IPS-15b (cell line): ENCODE results near the gene LONP1.

ENCODE experiments used
- H3K27me3 ChIP-seq: one replicate; pipeline ENCODE4 v1.6.1; 2013; ENCODE audit warnings: low read length; ENCODE audit not compliant: control insufficient read depth, insufficient read depth
- H3K36me3 ChIP-seq: one replicate; pipeline ENCODE4 v1.6.1; 2013; ENCODE audit warnings: low read length; ENCODE audit not compliant: control insufficient read depth, insufficient read depth
- H3K4me1 ChIP-seq: one replicate; pipeline ENCODE4 v1.6.1; 2013; ENCODE audit warnings: mild to moderate bottlenecking, low read length; ENCODE audit not compliant: control insufficient read depth, insufficient read depth
- H3K4me3 ChIP-seq: one replicate; pipeline ENCODE4 v1.5.1; 2013; ENCODE audit warnings: low read depth, low read length
- H3K9ac ChIP-seq: one replicate; pipeline ENCODE4 v1.6.1; 2013; ENCODE audit warnings: low read depth, mild to moderate bottlenecking, low read length
- H3K9me3 ChIP-seq: one replicate; pipeline ENCODE4 v1.6.1; 2013; ENCODE audit warnings: mild to moderate bottlenecking, low read length; ENCODE audit not compliant: control insufficient read depth, insufficient read depth

LONP1 gene

DNA sequence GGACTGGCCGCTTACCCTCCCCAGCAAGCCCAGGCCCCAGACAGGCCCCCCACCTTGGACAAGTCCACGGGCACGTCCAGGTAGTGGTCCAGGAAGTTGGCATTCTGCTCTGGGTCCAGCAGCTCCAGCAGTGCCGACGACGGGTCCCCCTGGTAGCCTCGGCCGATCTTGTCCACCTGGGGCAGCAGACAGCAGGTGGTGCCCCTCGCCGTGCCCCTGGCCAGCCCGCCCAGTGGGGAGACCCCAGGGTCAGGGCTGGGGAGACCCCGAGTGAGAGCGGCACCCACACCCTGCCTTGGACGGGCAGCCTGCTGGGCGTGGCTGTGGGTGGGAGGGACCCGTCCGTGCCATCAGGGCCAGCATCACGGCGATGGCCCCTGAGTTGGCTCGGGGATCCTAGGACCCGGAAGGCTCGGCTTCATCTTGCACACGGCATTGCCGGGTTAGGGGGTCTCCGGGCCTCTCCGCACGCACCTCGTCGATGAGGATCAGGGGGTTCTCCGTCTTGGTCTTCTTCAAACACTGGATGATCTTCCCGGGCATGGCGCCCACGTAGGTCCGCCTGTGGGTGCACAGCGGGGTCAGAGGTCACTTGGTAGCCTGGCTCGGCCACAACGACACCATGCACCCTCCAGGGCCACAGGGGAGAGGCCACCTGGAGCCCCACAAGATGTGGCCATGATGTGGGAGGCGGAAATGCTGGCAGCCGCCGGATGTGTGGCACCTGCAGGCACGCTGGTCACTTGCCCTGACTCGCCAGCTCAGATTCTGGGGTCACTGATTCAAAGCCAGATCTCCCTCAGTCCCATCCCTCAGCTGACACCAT is 23.5 kb downstream of the LONP1 start:
- no peaks in the 10 kb centered on the region for H3K27me3 ChIP-seq
- no peaks in the 10 kb centered on the region for H3K9me3 ChIP-seq
- peaks cover 85% of the 10 kb centered on the region for H3K36me3 ChIP-seq
- no peaks in the 10 kb centered on the region for H3K4me1 ChIP-seq
- no peak overlapping the region for H3K4me3 ChIP-seq
- H3K9ac ChIP-seq = no peak overlapping the region

GRCh38 chr19:5695649-5696195 is 24.2 kb downstream of the LONP1 start:
- Histone ChIP-seq H3K27me3 (no peaks in the 10 kb centered on the region), H3K4me1 (no peaks in the 10 kb centered on the region), H3K4me3 (no peak overlapping the region), H3K9me3 (no peaks in the 10 kb centered on the region), H3K36me3 (peaks cover 85% of the 10 kb centered on the region), H3K9ac (no peak overlapping the region)

- no peak overlapping the region for H3K4me3 ChIP-seq
- no peaks in the 10 kb centered on the region for H3K27me3 ChIP-seq
- H3K36me3 ChIP-seq = peaks cover 82% of the 10 kb centered on the region
- no peaks in the 10 kb centered on the region for H3K9me3 ChIP-seq
- H3K9ac ChIP-seq = no peak overlapping the region
- H3K4me1 ChIP-seq = no peaks in the 10 kb centered on the region
Measured at GRCh38 chr19:5694956-5695648, 24.8 kb downstream of the LONP1 start.

- Histone ChIP-seq H3K4me1 (no peaks in the 10 kb centered on the region), H3K4me3 (no peak overlapping the region), H3K27me3 (no peaks in the 10 kb centered on the region), H3K9me3 (no peaks in the 10 kb centered on the region), H3K9ac (no peak overlapping the region), H3K36me3 (peaks cover 79% of the 10 kb centered on the region)
Measured at GRCh38 chr19:5694167-5694955, 25.6 kb downstream of the LONP1 start.

DNA sequence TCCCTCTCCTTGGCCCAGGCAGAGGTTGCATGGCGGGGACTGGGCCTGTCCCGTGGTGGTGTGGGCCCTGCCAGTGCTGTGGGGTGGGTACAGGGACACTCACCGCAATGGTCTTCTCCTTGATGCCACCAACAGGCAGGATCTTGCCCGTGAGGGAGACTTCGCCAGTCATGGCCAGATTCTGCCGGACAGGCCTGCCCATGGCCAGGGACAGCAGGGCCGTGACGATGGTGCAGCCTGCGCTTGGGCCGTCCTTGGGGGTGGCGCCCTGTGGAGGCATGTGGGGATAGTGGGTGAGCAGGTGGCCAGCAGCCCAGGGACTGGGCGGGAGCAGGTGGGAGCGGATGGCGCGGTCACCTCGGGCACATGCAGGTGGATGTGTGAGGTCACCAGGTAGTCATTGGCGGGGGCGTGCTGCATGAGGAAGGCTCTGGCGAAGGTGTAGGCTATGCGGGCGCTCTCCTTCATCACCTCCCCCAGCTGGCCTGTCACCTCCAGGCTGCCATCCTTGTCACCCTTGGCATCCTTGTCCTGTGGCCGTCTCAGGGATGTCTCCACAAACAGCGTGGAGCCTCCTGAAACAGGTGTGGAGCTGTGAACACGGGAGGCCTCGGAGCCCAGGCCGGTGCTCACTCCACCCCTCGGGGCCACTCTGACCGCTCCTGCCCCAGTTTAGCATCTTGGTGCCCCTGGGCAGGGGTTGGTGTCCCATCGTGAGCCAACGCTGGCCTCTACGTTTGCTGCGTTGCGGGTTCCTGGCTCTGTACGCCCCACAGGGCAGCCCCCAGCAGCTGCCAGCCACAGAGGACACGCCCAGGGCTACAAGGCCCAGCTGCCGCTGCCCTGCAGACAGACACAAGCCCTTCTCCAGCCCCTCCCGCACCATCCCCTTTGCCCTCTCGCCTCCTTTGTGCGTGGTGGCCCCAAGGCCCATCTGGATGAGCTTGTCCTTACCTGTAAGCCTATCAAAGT is 26.5 kb downstream of the LONP1 start:
- no peaks in the 10 kb centered on the region for H3K27me3 ChIP-seq
- no peak overlapping the region for H3K4me3 ChIP-seq
- no peaks in the 10 kb centered on the region for H3K9me3 ChIP-seq
- H3K4me1 ChIP-seq = no peaks in the 10 kb centered on the region
- peaks cover 72% of the 10 kb centered on the region for H3K36me3 ChIP-seq
- H3K9ac ChIP-seq = no peak overlapping the region

DNA sequence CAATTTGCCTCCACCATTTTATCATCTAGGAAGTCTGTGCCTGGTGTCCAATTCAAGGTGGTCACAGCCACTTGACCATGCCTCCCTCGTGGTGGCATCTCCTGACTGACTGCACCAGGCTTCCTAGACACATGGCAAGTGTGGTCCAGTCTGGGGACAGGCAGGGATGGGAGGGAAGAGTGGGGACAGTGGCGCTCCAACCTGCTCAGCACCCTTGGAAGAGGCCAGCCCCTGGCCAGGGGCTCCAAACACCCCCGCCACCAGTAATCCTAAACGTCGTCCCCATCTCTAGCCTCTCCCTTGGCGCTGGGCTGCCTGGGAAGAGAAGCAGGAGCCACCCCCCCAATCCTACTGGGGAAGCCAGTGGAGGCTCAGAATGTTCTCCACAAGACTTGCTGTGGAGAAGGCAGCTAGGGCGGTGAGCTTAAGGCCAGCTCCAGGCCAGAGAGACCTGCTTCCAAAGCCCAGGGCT is 27.2 kb downstream of the LONP1 start:
- no peaks in the 10 kb centered on the region for H3K27me3 ChIP-seq
- H3K4me1 ChIP-seq = no peaks in the 10 kb centered on the region
- no peaks in the 10 kb centered on the region for H3K9me3 ChIP-seq
- no peak overlapping the region for H3K4me3 ChIP-seq
- no peak overlapping the region for H3K9ac ChIP-seq
- H3K36me3 ChIP-seq = peaks cover 67% of the 10 kb centered on the region

- Histone ChIP-seq H3K4me3 (peak overlapping the region; percentile 94), H3K9me3 (no peaks in the 10 kb centered on the region), H3K9ac (no peak overlapping the region), H3K27me3 (no peaks in the 10 kb centered on the region), H3K4me1 (no peaks in the 10 kb centered on the region), H3K36me3 (peaks cover 64% of the 10 kb centered on the region)
Measured at GRCh38 chr19:5691822-5692722, 27.9 kb downstream of the LONP1 start.

GRCh38 chr19:5690955-5691821 is 28.8 kb downstream of the LONP1 start:
- Histone ChIP-seq H3K27me3 (no peaks in the 10 kb centered on the region), H3K9ac (peak overlapping the region; percentile 99), H3K9me3 (no peaks in the 10 kb centered on the region), H3K4me1 (no peaks in the 10 kb centered on the region), H3K4me3 (peak overlapping the region; percentile 94), H3K36me3 (peaks cover 56% of the 10 kb centered on the region)

DNA sequence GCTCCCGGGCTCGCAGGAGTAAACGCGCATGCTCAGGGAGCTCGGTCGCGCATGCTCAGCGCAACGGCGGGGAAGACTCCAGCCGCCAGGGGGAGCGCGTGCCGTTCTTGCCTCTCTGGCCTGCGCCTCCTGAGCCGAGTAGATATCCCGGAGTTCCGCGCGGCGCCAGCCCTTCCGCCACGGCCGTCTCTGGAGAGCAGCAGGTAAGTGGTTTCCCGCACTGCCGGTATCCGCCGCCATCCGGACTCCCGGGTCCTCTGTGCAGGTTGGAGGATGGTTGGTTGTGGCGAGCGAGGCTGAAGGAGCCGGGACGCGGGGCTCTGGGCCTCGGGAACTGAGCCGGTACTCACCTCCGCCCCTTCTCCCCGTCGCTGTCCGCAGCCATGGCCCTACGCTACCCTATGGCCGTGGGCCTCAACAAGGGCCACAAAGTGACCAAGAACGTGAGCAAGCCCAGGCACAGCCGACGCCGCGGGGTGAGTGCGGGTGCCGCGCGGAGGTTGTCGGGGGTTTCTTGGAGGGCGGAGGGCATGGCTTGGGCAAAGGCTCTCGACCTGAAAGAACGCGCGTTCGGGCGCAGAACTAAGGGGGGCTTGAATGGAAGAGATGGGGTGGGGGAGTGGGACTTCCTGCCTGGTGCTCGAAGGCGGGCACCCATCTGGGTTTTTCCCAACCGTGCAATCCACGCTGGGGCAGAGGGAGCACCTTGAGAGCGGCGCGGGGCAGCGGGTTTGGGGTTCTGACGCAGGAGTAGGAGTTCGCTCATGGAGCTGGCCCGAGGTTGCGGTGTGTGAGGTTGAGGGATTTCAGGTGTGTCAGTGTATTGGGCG is 29.6 kb downstream of the LONP1 start, which contains the start of gene RPL36:
RPL36 (plus strand) TSS at position 171 of the 830 bp plus-strand sequence; CDS start at position 384, 213 bp downstream.
- Histone ChIP-seq H3K36me3 (peaks cover 48% of the 10 kb centered on the region), H3K4me3 (peak within 1 kb of the TSS; percentile 94), H3K27me3 (no peaks in the 10 kb centered on the region), H3K9me3 (no peaks in the 10 kb centered on the region), H3K4me1 (no peaks in the 10 kb centered on the region), H3K9ac (peak within 1 kb of the TSS; percentile 99)
